ENCODE data around the gene DTNA.

The DTNA gene

DNA sequence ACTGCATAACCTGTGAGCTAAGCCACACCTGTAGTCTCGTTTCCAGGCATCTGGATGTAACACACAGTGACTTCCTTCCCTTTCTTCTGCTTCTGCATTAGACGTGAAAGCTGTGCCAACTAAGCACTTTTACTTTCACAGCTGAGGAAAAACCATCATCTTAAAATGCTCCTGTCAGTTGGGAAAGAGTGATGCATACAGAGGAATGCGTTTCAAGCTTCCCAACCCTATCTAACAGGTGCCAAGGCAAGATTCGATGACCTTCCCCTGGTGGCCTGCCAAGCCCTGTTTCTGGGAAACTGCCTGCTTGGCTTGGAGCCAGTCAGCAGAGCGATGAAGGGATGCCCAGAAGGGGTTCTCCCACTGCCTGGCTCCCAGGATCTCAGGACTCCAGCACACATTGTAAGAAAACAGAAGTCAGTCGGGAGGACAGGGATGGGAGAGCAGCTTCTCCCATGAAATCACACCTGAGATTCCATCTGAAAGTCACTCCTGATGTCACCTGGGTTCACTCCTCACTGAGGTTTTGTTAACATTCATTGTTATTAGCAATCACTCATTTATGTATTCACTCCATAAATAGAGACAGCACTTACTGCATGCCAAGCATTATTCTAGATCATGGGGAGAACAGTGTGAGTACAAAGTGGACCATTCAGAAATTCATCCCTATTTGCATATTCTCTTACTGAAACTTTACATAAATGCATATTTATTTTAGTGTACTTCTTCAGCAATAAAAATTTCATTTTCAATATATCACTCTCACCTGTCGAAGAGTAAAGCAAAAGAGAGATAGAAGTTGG, 64.1 kb downstream of the DTNA start:
- DNase-seq, result no peak

DNA sequence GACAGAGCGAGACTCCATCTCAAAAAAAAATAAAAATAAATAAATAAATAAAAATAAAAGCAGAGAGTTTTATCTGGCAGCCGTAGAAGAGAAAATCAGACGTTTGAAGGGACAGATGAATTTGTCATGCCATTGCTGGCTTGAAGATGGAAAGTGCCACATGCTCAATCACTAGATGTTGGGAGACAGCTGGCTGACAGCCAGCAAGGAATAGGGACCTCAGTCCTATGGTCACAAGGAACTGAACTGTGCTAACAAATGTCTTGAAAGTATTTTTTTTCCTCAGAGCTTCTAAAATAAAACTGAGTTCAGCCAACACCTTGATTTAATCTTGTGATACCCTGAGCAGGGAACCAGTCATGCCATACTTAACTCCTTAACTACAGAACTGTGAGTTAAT, 65.4 kb downstream of the DTNA start:
- no peak for DNase-seq

DNA sequence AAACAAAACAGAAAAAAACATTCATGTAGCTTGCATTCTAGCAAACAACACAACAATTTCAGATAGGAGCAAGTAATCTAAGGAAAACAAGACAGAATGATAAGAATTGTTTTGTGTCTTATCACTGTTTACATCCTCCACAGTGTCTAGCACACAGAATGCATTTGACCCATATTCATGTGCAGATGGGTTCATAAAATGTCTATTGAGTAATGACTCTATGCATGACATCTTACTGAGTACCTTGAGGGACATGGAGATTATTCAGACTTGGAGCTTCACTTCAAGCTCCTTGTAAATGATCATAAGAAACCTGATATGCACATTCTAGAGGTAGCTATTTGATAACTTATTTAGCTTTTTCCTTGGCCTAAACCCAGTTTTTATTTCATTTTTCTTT, 69.0 kb downstream of the DTNA start:
- DNase-seq, result no peak

DNA sequence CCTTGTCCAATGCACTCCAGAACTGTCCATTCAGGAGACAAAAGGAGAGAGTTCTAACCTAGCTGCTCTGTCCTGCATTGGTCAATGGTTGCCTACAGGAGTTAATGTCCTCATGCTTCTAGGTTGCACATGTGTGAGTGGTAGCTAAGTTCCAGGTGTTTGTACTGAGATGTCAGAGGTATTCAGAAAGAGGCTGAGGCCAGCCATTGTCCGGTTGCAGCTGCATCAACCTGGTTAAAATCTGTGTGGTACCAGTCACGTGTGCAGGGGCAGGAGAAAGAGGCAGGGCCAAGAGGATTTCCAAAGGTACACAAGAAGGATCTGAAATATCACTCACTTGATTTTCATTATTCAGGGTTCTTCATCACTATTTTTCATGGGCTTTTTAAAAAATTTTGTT, 70.8 kb downstream of the DTNA start:
- DNase-seq, result no peak

DNA sequence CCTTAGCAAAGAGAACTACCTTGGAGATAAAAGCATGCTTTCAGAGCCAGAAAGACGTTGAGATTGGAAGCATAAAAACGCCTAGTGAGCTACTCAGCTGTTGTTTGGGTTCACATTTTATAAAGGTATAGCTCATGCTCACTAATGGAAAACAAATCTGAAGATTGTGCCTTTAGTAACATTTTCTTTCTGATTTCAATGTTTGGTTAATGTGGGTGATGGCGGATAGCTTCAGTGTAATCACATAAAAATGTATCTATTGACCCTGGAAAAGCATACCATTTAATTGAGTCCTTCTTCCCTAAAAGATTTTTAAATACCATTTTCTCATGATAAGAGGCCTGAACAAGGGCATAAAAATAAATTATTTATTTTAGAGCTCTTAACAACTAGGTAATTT, 73.4 kb downstream of the DTNA start:
- DNase-seq, result no peak

DNA sequence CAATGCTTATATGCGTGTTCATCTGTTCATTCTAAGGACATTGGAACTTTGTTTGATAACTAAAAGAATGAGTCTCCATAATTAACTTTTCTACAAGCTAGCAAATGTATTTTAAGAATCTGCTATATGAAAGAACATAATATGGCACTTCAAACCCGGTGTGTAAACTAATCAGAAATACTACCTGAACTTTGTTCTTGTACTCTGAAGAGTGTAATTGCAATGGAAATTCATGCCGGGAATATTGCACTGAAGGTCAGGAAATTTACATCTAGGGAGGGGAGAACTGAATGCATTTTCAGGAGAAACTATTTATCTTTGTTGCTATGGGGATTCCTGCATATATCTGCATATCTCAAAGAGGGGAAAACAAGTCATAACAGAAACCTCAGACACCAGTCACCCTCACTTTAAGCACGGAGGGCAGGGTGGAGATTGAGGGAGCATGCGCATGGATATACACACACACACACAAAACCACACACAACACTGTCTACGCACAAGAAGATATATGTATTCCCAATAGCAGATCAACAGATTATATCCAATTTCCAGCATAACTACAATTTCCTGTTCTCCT, 76.2 kb downstream of the DTNA start:
- DNase-seq, result no peak

DNA sequence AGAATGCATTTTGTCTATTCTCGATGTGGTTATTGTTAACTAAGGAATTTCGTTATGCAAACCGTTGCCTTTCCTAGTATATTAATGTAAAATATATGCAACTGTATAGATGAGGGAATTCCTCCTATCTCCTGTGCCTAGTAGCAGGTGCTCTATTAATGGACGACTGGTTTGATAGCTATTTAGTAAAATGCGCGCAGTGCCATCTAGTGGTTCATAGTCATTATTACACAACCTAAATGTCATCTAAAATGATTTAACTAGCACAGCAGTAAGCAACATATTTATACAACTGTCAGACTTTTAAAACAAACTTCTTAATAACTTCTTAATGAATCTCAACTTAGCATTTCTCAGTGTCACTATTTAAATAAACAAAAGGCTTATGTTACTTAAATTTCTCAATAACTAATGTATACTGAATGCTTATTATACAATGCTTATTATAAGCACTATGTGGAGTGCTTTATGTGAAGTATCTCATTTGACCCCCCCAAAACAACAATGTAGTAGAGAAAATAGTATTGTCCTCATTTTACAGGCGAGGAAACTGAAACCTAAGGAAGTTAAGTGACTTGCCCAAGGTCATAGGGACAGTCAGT, 77.9 kb downstream of the DTNA start:
- peak; percentile 53 for DNase-seq

DNA sequence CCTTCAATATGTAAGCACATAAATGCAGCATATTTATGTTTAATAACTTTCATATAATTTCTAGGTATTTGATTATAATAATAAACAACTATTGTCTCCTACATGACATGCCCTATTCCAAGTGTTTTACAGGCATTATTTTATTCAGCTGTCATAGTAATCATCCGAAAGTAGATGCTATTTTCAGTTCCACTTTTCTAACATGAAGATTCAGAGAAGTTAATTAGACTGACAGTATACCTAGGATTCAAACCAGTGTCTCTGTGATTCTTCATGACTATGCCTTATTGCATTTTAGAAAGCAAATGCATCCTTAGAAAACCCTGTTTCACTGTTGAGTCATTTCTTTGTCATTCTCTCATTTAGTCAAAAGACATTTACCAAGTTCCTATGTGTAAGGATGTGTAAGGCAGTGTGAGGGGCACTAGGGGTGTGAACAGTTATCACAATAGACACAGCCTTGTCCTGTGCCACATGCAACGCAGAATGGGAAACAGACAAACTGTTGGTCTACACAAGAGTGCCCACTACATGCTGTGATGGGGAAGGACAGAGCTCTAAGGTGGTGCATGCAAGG, 79.8 kb downstream of the DTNA start:
- no peak for DNase-seq

DNA sequence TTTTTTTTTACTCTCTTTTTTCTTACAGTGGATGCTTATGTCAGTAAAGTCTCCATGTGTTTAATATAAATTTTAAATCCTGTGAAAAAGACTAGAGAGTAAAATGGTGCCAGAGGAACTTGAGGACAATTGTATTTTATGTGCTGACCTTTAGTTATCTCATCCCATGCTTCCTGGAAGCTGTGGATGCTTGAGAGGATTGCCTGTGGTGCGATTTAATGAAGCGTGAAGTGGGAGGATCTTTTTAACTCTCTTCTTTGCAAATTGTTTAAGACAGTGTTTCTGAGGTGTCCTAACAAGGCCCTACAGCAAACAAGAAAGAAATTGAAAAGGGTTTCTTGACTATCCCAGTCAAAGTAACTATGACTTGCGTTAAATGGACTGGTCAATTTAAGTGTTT, 84.2 kb downstream of the DTNA start:
- no peak for DNase-seq

DNA sequence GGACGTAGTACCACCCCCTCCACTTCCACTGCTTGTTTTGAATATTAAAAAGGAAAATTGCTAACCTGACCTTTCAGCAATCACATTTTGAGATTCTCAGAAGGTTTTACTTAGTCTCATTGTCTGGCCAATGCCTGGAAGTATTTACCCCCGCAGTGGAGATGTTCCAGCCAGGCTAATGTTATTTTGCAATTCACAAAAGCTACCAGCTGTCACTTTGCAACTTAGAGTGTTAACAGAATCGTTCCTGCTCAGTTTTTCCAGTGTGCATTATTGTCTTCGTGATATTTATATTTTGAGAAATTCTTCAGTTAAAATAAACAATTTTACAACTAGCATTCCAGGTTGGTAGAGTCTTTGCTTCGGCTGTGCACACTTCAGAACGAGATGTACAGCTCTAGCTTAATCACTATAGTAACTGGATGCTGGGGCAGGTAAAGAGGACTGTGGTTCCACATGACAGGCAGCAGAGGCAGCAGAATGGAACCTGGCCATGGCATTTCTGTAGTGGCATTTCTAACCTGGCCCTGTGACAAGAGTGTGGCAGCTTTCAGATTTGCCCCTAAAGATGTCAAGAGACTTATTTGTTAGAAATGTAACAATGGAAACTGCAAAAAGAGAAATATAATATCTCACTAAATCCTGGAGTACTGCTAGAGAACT, 85.1 kb downstream of the DTNA start:
- DNase-seq, result no peak

DNA sequence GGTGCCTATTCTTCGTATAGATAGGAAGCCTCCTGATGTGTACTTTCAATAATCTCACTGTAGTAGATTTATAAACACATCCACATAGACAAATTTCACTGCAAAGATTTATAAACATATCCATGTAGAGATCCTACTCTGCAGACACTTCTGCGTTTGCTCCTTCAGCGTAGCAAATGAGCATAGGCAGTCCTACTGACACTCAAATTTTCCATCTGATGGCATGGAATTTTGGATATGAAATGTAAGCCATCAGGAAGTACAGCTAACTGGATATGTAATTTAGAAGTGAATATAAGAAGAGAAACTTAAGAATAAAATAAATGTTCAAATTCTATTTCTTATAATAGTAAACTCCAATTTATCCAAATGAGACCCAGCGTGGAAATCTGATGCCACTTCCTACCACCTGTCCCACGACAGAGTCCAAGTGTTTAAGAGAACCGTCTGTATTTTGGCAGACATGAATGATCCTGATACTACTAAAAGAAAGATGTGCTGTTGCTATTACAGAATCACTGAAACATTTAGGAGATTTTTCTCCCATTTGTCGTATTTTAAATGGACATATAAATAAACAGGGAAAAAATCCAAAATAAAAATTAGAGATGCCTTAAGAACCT, 86.0 kb downstream of the DTNA start:
- DNase-seq, result no peak

DNA sequence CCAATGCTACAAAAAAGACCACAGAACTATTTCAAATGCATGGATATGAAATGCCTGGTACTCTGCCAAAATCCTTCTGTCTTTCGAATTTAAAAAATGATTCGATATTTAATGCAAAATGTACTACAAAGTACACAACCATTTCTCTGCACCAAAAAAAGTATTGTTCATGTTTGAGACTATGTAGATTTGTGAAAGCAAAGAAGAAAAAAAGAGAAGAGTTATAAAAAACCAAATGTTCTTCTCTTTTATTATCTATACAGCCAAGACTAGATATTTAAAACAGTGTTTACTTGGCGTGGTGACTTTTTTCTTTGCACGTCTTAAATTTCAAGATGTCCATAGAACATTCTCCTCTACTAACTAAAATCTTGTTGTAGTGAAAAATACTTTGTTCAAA, 89.2 kb downstream of the DTNA start:
- DNase-seq, result no peak

DNA sequence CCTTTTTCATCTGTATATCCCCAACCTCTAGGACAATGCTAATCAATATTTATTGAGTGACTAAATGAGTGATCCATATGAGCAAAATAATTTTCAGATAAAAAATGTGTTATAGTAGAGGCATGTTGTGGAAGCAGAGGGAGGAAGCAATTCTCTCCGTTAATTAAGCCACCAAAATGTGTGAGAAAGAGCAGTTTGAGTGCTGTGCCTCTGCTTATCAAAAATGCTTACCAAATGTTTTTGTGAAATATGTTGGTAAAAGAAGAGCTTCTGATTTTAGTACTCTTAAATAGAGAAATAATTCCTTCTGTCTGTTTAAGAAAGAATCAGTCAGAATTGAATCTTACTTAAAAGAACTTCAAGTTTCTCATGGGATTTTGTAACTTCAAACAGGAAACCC, 90.3 kb downstream of the DTNA start:
- no peak for DNase-seq

DNA sequence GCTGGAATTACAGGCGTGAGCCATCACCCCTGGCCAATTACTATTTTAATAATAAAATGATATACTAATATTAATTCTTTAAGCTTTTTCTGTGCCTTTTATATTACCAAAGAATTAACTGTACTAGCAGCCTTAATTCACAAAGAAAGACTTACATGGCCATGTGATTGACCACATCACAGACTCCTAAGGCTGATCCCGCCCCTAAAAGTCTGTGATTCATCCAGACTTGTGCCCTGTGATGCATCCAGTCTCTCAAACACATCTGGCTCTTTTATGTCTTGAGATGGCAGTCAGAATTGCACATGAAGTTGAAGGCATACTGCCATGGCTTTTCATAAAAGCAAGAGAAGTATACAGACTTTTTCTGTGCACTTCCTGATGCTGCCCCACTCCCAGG, 91.7 kb downstream of the DTNA start:
- DNase-seq, result no peak

DNA sequence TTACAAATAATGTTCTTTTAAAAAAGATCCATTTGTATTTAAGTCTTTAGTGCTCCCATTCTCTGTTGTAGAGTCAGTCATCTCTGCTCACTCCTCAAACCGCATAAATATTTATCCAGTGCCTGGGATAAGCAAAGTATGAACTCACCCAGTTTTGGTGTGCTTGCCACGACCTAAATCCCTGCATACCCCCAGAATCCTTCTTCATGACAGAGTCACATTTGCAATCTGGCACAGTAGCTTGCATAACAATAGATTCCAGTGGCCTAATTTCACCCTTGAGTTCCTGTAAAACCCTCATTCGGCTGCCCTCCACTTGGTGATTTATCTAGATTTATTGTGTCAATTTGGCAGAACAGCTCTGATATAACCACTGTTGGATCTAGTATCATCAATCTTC, 92.9 kb downstream of the DTNA start:
- DNase-seq, result no peak

DNA sequence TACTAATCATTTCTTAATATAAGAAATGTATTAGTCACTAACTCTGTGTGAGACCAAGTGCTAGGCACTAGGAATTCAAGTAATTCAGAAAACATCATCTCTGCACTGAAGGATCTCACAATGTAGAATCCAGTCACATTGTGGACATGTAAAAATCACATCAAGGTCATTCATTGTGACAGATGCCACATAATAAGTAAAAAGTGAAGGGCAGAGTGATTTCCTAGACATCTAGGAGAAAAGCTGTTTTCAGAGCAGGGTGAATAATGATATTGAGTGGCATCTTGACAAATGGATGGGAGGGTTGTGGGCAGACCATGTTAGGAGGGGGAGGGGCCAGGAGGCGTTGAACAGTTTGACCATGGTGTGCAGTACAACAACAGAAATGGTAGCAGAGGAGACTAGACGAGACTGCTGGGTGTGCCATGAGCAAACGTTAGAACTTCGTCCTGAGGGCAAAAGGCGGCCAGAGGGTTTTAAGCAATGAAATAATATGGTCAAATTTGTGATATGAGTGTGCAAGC, 93.8 kb downstream of the DTNA start:
- DNase-seq, result no peak

DNA sequence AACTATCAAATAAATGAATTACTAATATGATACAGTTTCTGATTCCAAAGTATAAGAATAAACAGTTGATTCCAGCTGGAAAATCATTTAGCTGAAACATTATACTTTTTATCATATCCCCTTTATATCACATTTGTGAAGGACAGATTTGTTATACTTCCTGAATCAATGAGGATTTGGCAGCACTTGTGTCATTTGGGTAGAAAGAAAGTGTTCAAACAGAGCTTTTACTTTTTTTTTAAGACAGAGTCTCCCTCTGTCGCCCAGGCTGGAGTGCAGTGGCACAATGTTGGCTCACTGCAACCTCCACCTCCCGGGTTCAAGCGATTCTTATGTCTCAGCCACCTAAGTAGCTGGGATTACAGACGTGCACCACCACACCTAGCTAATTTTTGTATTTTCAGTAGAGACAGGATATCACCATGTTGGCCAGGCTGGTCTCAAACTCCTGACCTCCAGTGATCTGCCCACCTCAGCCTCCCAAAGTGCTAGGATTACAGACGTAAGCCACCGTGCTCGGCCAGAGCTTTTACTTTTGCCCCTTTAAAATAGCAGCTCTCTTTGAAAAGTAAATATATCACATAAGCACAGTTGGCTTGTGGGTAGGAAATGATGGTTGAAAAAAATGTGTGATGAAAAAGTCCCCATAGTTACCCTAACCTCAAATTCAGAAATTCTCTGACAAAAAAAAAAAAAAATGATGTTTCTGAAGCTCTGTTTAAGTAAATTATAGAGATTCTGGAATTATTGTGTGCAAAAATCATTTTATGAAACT, 95.2 kb downstream of the DTNA start:
- no peak for DNase-seq

DNA sequence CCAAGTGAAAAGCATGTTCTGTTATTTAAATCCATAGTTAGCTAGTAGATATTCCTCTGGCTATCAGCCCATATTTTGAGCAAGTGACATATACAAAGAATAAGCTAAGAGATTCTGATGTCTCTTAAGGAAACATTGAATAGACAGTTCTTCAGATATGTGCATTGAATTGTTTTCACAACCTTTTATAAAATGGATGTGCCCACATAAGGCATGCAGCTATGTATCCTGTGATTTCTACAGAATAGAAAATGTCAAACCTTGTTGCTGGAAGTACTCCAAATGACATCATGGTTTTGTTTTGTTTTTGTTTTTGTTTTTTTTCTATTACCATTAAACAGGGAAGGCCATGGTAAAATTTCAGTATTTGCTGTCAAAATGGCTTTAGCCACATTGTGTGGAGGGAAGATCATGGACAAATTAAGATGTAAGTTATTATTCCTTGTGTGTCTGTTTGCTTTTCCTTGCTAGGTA, 95.8 kb downstream of the DTNA start:
- DNase-seq, result no peak

DNA sequence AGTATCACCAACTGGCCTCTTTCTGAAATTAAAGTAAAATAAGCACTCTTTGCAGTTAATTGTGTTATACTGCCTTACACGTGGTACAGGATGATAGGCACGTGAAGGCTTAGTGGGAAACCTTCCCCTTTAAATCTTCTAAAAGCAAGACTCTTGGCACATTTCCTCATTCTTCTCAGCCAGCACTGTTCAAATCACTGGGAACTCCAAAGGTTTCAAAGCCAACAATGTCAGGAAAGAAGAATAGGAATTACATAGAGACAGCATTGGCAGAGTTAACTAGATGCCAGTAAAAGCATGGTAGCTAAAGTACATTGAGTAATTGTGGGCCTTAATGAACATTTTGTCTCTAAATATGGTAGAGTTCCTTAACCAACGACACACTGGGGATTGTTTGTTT, 96.4 kb downstream of the DTNA start:
- DNase-seq, result no peak

DNA sequence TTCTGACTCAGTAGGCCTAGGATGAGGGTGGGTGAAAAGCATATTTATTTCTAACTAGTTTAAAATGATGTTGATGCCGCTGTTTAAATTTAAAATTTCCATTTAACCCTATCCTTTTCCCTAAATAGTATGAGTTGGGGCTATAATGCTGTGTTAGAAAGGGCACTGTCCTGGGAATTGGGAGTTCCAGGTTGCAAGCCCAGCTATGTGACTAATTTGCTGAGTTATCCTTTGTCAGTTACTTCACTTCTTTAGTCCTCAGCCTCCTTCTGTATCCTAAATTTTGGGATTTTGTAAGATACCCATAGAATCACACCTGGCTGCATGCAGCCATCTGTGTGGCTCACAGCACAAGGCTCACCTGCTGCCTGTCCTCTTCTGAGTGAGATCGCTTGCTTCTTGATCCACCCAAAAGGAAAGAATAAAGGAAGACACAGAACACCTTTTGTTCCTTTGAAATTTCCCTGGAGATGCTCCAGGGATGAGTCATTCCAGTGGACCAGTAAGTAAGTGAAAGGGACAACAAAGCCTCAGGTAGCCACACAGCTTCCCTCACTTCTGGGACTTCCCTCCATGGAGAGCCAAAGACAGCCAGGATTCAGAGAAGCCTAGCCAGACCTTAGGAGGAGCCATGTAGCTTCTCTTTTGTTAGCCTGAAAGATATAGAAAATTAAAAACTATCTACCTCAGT, 97.2 kb downstream of the DTNA start:
- DNase-seq, result no peak

DNA sequence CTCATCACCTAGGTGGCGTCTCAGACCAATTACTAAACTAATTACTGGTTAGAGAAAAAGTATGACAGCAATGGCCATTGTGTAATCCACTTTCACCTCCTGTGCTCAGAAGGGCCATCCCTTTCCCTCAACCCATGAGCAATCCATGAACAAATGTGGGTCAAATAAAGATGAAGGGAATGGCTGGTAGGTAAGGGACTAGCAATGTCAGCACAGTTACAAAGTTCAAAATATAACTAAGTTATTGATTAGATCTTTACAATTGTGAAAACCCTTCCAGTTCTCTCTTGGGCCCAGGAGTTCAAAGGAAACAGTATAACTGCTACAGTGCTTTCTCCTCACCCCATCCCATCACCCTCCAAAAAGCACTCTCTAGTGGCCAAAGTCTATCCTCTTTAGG, 98.3 kb downstream of the DTNA start:
- DNase-seq, result no peak
